Body of pancreas (tissue), 4 donors: ENCODE data around the gene PTPRM.

ENCODE experiments used
- POLR2A ChIP-seq, 3 donors: fragments of 450-650 bp; IDR thresholded peaks; one replicate each; pipeline ENCODE4 v1.6.1; 2016; ENCODE audit warnings: antibody characterized with exemption in 3 of 3, mild to moderate bottlenecking in 2 of 3
- TF ChIP-seq, protein P1 (sequence below), 7 experiments: fragments of 450-650 bp in 4 of 7; fragments of 200-600 bp in 3 of 7; sonication (generic) in 3 of 7; IDR thresholded peaks; one replicate each; pipeline ENCODE4 v1.5.1; 2016 to 2019; ENCODE audit warnings: antibody characterized with exemption in 7 of 7

GRCh38 chr18:7859122-7859521, 292.0 kb downstream of the PTPRM start:
- TF ChIP-seq, protein P1, sequence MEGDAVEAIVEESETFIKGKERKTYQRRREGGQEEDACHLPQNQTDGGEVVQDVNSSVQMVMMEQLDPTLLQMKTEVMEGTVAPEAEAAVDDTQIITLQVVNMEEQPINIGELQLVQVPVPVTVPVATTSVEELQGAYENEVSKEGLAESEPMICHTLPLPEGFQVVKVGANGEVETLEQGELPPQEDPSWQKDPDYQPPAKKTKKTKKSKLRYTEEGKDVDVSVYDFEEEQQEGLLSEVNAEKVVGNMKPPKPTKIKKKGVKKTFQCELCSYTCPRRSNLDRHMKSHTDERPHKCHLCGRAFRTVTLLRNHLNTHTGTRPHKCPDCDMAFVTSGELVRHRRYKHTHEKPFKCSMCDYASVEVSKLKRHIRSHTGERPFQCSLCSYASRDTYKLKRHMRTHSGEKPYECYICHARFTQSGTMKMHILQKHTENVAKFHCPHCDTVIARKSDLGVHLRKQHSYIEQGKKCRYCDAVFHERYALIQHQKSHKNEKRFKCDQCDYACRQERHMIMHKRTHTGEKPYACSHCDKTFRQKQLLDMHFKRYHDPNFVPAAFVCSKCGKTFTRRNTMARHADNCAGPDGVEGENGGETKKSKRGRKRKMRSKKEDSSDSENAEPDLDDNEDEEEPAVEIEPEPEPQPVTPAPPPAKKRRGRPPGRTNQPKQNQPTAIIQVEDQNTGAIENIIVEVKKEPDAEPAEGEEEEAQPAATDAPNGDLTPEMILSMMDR (IDR thresholded peaks at IDR 0.05): no peak
- no peak for TF ChIP-seq POLR2A (IDR thresholded peaks at IDR 0.05)
